GM18517 (cell line): ENCODE measurements around the gene CENPB.
"Not testable (repeated sequence)": the region's sequence is repeated elsewhere in the genome, so short reads cannot be mapped to it uniquely, and the experiment has no call there.

Experiments
- ATAC-seq: cut with Tn5 transposase; IDR thresholded peaks from one replicate; pipeline ENCODE4 v1.9.1; 2021; ENCODE audit warnings: mild to moderate bottlenecking, moderate library complexity; ENCODE audit not compliant: unreplicated experiment

CENPB gene

GRCh38 chr20:3811467-3812258 lies 25.1 kb upstream of the CENPB start:
- ATAC-seq: no peak

- ATAC-seq: no peak
Observed at GRCh38 chr20:3808544-3808943, 22.0 kb upstream of the CENPB start.

- no peak for ATAC-seq
Observed at GRCh38 chr20:3804781-3805180, 18.2 kb upstream of the CENPB start.

GRCh38 chr20:3804254-3804751 lies 17.8 kb upstream of the CENPB start:
- no peak for ATAC-seq

DNA sequence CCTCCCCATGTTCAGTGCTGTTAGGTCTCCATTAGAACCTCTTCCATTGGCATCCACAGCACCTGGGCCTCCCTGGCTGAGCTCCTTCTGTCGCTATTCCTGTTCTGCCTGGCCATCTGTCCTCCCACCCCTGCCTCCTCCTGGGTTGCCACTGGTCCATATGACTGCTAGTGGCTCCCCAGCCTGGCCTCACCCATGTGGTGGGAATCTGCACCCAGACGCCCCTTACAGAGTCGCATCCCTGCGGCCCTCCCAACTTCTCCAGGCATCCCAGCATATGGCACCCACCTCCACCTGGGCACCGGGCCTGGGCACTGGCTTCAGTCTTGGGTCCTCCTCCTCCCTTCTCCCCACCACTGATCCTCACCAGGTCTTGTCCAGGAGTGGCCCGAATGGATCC lies 17.3 kb upstream of the CENPB start:
- ATAC-seq: no peak

GRCh38 chr20:3803289-3803688 lies 16.7 kb upstream of the CENPB start:
- ATAC-seq: no peak

DNA sequence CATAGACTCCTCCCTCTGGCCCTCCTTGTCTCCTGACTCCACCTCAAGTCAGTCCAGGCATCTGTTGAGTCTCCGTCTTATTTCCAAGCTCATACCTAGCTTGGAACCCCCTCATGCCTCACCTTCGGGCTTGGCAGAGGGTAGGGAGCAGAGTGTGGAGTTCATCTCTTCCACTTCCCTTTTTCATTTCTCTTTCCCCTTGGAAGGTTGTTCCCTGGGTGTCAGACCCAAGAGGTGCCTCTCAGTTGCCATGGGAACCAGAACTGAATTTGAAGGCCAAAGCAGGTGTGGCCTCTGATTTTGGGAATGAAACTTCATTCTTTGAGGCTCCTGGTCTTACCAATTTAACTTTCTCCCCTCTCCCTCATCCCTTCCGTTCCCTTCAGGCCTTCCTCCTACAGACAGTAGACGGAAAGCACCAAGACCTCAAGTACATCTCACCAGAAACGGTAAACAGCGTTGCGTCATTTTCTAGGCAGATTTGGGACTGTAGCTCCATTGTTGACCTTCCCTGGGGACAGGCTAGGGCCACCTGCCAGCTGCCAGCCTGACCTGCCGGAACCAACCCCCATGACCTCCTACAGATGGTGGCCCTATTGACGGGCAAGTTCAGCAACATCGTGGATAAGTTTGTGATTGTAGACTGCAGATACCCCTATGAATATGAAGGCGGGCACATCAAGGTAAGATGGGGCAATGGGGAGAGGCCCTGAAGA lies 16.1 kb upstream of the CENPB start:
- ATAC-seq: no peak

GRCh38 chr20:3801846-3802245 lies 15.3 kb upstream of the CENPB start:
- ATAC-seq: no peak

- no peak for ATAC-seq
Observed at GRCh38 chr20:3801299-3801698, 14.8 kb upstream of the CENPB start.

- ATAC-seq: no peak
Observed at GRCh38 chr20:3800878-3801260, 14.3 kb upstream of the CENPB start.

- ATAC-seq: no peak
Observed at GRCh38 chr20:3800256-3800877, 13.8 kb upstream of the CENPB start.

DNA sequence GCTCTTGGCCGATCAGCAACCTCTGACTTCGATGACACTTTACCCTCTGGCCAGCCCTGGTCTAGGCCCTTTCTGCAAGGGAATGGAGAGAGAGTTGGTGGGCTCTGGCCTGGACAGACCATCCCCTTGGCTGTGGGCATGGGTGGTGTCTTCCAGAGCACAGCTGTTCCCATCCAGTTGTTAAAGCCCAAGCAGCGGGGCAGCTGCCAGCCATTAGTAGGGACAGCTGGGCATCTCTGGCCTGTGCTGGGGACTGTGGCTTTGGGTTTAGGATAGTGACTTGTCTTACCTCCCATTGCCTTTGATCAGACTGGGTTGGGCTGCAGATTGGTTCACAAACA lies 12.3 kb upstream of the CENPB start:
- ATAC-seq: no peak

DNA sequence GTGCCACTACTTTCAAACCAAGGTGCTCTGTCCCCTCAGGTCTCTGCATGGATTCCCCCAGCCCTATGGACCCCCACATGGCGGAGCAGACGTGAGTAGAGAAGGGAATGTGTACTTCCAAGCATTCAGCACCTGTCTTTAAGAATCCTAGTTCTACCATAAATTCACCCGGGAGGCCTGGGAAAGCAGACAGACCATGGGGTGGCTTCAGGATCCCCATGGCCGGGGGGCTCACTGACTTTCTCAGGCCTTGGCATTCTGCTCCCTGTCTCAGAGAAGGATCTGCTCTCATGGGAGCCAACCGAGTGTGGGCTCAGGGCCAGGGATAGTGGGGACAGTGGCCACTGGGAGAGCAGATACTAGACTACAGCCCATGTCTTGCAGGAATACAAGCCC lies 11.8 kb upstream of the CENPB start:
- ATAC-seq: no peak

DNA sequence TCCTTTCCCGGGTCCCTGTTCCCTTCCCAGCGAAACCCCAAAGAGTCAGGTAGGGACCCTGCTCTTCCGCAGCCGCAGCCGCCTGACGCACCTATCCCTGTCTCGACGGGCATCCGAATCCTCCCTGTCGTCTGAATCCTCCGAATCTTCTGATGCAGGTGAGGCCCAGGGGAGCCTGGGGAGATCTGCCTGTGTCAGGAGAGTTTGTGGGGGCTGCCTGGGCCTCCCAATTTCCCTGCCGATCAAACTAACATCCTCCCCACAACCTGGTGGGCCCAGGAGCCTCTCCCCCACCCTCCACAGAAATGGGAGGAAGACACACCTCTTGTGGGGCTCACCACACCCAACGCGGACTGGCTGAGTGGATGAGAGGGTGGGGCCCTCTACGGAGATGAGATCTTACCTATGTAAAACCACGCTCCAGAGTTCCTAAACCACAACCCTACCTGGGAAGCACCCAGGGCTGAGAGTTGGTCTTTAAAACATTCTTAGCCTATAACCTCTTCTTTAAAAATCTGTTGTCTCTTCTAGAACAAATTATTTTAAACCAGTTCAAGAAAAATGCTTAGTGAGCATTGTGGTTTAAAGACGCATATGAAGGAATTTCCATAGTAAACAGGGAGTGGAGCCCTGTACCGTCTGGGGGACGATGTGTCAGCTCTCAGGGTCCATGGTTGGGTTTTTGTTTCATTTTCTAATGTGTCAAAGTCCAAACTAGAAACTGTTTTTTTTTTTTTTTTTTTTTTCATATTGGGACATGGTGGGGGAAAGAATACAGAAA lies 11.2 kb upstream of the CENPB start:
- ATAC-seq: no peak

- ATAC-seq: no peak
Observed at GRCh38 chr20:3797226-3797545, 10.6 kb upstream of the CENPB start.

DNA sequence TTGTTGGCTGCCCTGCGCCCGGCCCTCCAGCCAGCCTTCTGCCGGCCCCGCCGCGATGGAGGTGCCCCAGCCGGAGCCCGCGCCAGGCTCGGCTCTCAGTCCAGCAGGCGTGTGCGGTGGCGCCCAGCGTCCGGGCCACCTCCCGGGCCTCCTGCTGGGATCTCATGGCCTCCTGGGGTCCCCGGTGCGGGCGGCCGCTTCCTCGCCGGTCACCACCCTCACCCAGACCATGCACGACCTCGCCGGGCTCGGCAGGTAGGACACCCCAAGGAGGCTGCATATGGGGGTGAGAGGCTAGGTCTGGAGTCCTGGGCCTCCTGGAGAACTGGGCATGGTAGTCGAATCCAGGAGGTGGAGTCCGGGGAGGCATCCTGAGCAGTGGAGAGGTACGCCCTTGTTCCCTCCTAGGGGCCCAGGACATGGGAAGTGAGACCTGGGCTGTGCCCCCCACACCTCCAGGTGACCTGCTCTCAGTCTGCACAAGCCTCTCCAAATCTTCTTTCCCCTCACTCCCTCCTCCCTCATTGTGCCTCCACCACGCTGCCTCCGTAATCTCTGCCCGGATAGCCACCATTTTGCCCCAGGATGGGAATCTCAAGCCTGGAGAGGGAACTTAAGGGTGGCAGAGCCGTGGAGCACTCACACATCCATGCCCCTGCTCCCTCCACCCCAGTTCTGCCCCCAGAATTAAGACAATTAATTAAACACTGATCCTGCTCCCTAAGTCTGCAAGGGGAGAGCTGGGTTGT lies 10.1 kb upstream of the CENPB start:
- ATAC-seq: no peak

GRCh38 chr20:3795511-3796468 lies 9.2 kb upstream of the CENPB start, which contains the start of gene CDC25B:
TSS of gene CDC25B (plus strand) at chr20:3796310. CDS start at chr20:3796532, 222 bp downstream.
- peak; percentile 49 for ATAC-seq

DNA sequence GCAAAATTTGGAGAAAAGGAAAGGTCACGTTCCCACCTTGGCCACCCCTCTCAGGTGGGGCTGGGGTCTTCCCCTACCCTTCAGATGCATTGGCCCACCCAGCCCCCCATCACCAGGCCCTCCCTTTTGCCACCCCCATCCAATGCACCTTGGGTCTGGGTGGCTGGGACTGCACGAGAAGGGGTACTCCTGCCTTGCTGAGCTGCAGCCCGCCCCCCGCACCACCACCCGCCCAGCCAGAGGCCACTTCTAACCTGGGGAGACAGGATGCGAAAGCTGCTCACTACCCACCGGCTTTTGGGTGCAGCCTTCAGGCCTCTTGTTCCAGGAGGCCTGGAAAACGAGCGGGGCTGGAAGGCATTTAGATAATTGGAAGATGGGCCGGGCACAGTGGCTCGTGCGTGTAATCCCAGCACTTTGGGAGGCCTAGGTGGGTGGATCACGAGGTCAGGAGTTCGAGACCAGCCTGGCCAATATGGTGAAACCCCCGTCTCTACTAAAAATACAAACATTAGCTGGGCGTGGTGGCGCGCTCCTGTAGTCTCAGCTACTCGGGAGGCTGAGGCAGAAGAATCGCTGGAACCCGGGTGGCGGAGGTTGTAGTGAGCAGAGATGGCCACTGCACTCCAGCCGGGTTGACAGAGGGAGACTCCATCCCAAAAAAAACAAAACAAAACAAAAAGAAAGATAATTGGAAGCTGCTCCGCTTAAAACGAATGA lies 8.3 kb upstream of the CENPB start:
- ATAC-seq: no peak

- not testable (repeated sequence) for ATAC-seq
Observed at GRCh38 chr20:3794168-3794567, 7.6 kb upstream of the CENPB start.
